ENCODE data around the gene DYRK2. TPM values are rescaled to one million over a fixed set of nuclear protein-coding genes. Genes with fewer than 3 reads are reported as not detected.
"Not testable (repeated sequence)": the region's sequence is repeated elsewhere in the genome, so short reads cannot be mapped to it uniquely, and the experiment has no call there.

Gene DYRK2
- total and polyA plus RNA-seq, 2 experiments from 2014 or later: 7.4 to 20.3 TPM

GRCh38 chr12:67671419-67671818 is 22.9 kb downstream of the DYRK2 start:
- H3K9ac ChIP-seq: no peak overlapping the region
- no peaks in the 10 kb centered on the region for H3K9me3 ChIP-seq (ENCODE audit: low read depth)
- 73% methylated on average over 2 of the region's 2 CpGs for WGBS, 2 experiments (ENCODE audit: low coverage in 1 of 2, low lambda C conversion rate in 2 of 2, missing lambda C conversion rate in 2 of 2)
- H3K27ac ChIP-seq: peak overlapping the region; percentile 42
- H3K4me3 ChIP-seq: no peak overlapping the region
- peaks cover 38% of the 10 kb centered on the region for H3F3A ChIP-seq (ENCODE audit: insufficient read depth)
- in situ Hi-C loops (cut with MboI): no loop called here
- H3K79me2 ChIP-seq (ENCODE audit: insufficient read depth): peaks cover 7% of the 10 kb centered on the region
- TF ChIP-seq EZH2phosphoT487 (IDR thresholded peaks at IDR 0.05; ENCODE audit: insufficient read depth, low read depth) (no peak), EZH2 (IDR thresholded peaks at IDR 0.05; ENCODE audit: insufficient read depth, poor library complexity, severe bottlenecking) (no peak)
- no peaks in the 10 kb centered on the region for H4K20me1 ChIP-seq (ENCODE audit: insufficient read depth)
- H3K36me3 ChIP-seq (ENCODE audit: low read depth): no peaks in the 10 kb centered on the region
- H2AFZ ChIP-seq: no peak overlapping the region
- DNase-seq: peak; percentile 63
- peaks cover 43% of the 10 kb centered on the region for H3K4me1 ChIP-seq (ENCODE audit: insufficient read depth)
- no peaks in the 10 kb centered on the region for H3K9me2 ChIP-seq (ENCODE audit: insufficient read depth)
- H3K27me3 ChIP-seq (replicated peaks; ENCODE audit: insufficient read depth): no peaks in the 10 kb centered on the region
- peak overlapping the region; percentile 12 for H3K4me2 ChIP-seq (ENCODE audit: unreplicated experiment)

- Histone ChIP-seq H2AFZ (no peak overlapping the region), H3K9ac (no peak overlapping the region), H3K9me3 (ENCODE audit: low read depth) (no peaks in the 10 kb centered on the region), H3K4me2 (ENCODE audit: unreplicated experiment) (peak overlapping the region; percentile 12), H3K27ac (peak overlapping the region; percentile 42), H3K27me3 (replicated peaks; ENCODE audit: insufficient read depth) (no peaks in the 10 kb centered on the region), H3K4me1 (ENCODE audit: insufficient read depth) (peaks cover 45% of the 10 kb centered on the region), H4K20me1 (ENCODE audit: insufficient read depth) (no peaks in the 10 kb centered on the region), H3K9me2 (ENCODE audit: insufficient read depth) (no peaks in the 10 kb centered on the region), H3F3A (ENCODE audit: insufficient read depth) (peaks cover 42% of the 10 kb centered on the region), H3K4me3 (no peak overlapping the region), H3K36me3 (ENCODE audit: low read depth) (no peaks in the 10 kb centered on the region), H3K79me2 (ENCODE audit: insufficient read depth) (peaks cover 2% of the 10 kb centered on the region; the same call in 1 of the 2 replicates)
- in situ Hi-C loops (cut with MboI): no loop called here
- TF ChIP-seq EZH2phosphoT487 (IDR thresholded peaks at IDR 0.05; ENCODE audit: insufficient read depth, low read depth): no peak
- no peak for TF ChIP-seq EZH2 (IDR thresholded peaks at IDR 0.05; ENCODE audit: insufficient read depth, poor library complexity, severe bottlenecking)
- DNase-seq: no peak
- WGBS, 2 experiments (ENCODE audit: low coverage in 1 of 2, low lambda C conversion rate in 2 of 2, missing lambda C conversion rate in 2 of 2): 99 to 100% methylated on average over 3 of the region's 3 CpGs
These were observed 23.3 kb downstream of the DYRK2 start for GRCh38 chr12:67671892-67672291.

- H3K36me3 ChIP-seq (ENCODE audit: low read depth); H3K9me2 ChIP-seq (ENCODE audit: insufficient read depth); in situ Hi-C loops (cut with MboI); H3K79me2 ChIP-seq (ENCODE audit: insufficient read depth); H3K27ac ChIP-seq; H3K27me3 ChIP-seq (replicated peaks; ENCODE audit: insufficient read depth); H3K9ac ChIP-seq; H2AFZ ChIP-seq; H3K9me3 ChIP-seq (ENCODE audit: low read depth); H4K20me1 ChIP-seq (ENCODE audit: insufficient read depth); H3K4me3 ChIP-seq; H3K4me2 ChIP-seq (ENCODE audit: unreplicated experiment); DNase-seq: not testable (repeated sequence)
- peaks cover 45% of the 10 kb centered on the region for H3K4me1 ChIP-seq (ENCODE audit: insufficient read depth)
- WGBS, 2 experiments (ENCODE audit: low coverage in 1 of 2, low lambda C conversion rate in 2 of 2, missing lambda C conversion rate in 2 of 2): 92 to 97% methylated on average over 2 of the region's 2 CpGs
- H3F3A ChIP-seq (ENCODE audit: insufficient read depth): peaks cover 42% of the 10 kb centered on the region
These were observed 24.0 kb downstream of the DYRK2 start for GRCh38 chr12:67672507-67672906.

GRCh38 chr12:67673509-67673908 is 25.0 kb downstream of the DYRK2 start:
- H3K79me2 ChIP-seq (ENCODE audit: insufficient read depth); H4K20me1 ChIP-seq (ENCODE audit: insufficient read depth); H3K27ac ChIP-seq; H3K9ac ChIP-seq; H3K4me3 ChIP-seq; H3K27me3 ChIP-seq (replicated peaks; ENCODE audit: insufficient read depth); DNase-seq; H3K36me3 ChIP-seq (ENCODE audit: low read depth); H3K9me3 ChIP-seq (ENCODE audit: low read depth); H2AFZ ChIP-seq; in situ Hi-C loops (cut with MboI); H3K9me2 ChIP-seq (ENCODE audit: insufficient read depth); H3K4me2 ChIP-seq (ENCODE audit: unreplicated experiment): not testable (repeated sequence)
- H3K4me1 ChIP-seq (ENCODE audit: insufficient read depth): peaks cover 46% of the 10 kb centered on the region
- peaks cover 46% of the 10 kb centered on the region for H3F3A ChIP-seq (ENCODE audit: insufficient read depth)
- 82 to 89% methylated on average over 4 of the region's 4 CpGs for WGBS, 2 experiments (ENCODE audit: low coverage in 1 of 2, low lambda C conversion rate in 2 of 2, missing lambda C conversion rate in 2 of 2)

GRCh38 chr12:67674417-67674816 is 25.9 kb downstream of the DYRK2 start:
- Histone ChIP-seq H3K4me3 (no peak overlapping the region), H4K20me1 (ENCODE audit: insufficient read depth) (no peaks in the 10 kb centered on the region), H3F3A (ENCODE audit: insufficient read depth) (peaks cover 50% of the 10 kb centered on the region), H3K9ac (no peak overlapping the region), H3K36me3 (ENCODE audit: low read depth) (no peaks in the 10 kb centered on the region), H3K79me2 (ENCODE audit: insufficient read depth) (no peaks in the 10 kb centered on the region), H3K4me1 (ENCODE audit: insufficient read depth) (peaks cover 52% of the 10 kb centered on the region), H3K27me3 (replicated peaks; ENCODE audit: insufficient read depth) (no peaks in the 10 kb centered on the region), H3K27ac (no peak overlapping the region), H3K4me2 (ENCODE audit: unreplicated experiment) (no peak overlapping the region), H3K9me2 (ENCODE audit: insufficient read depth) (no peaks in the 10 kb centered on the region), H2AFZ (no peak overlapping the region), H3K9me3 (ENCODE audit: low read depth) (no peaks in the 10 kb centered on the region)
- in situ Hi-C loops (cut with MboI): no loop called here
- TF ChIP-seq EZH2 (IDR thresholded peaks at IDR 0.05; ENCODE audit: insufficient read depth, poor library complexity, severe bottlenecking) (no peak), EZH2phosphoT487 (IDR thresholded peaks at IDR 0.05; ENCODE audit: insufficient read depth, low read depth) (no peak)
- WGBS, 2 experiments (ENCODE audit: low coverage in 1 of 2, low lambda C conversion rate in 2 of 2, missing lambda C conversion rate in 2 of 2): 98 to 100% methylated on average over 3 of the region's 3 CpGs
- DNase-seq: no peak

Data from GM23248 (cell line).